Neuronal stem cell (in vitro differentiated cells): ENCODE measurements around the gene EXOSC5.

Experiments used
- DNase-seq: peaks from one replicate; pipeline ENCODE4 v3.0.0-alpha.2; 2013; ENCODE audit warnings: low spot score
- H2AFZ ChIP-seq: one replicate; pipeline ENCODE4 v1.6.1; 2013; ENCODE audit warnings: mild to moderate bottlenecking, low read length, inconsistent platforms
- H2AK5ac ChIP-seq: 2 replicates; pipeline ENCODE4 v1.6.1; 2013; ENCODE audit warnings: low read depth, mild to moderate bottlenecking, inconsistent platforms, low read length, moderate library complexity, mixed read lengths
- H2BK120ac ChIP-seq: 2 replicates; pipeline ENCODE4 v1.6.1; 2013; ENCODE audit warnings: low read depth, mild to moderate bottlenecking, inconsistent platforms, low read length, moderate library complexity, mixed read lengths
- H2BK12ac ChIP-seq: one replicate; pipeline ENCODE4 v1.6.1; 2013; ENCODE audit warnings: low read length, inconsistent platforms
- H2BK15ac ChIP-seq: 2 replicates; pipeline ENCODE4 v1.6.1; 2013; ENCODE audit warnings: mild to moderate bottlenecking, low read length, inconsistent platforms, mixed read lengths
- H2BK5ac ChIP-seq: one replicate; pipeline ENCODE4 v1.6.1; 2013; ENCODE audit warnings: inconsistent platforms, mild to moderate bottlenecking, low read length, moderate library complexity
- H3K14ac ChIP-seq: one replicate; pipeline ENCODE4 v1.6.1; 2013; ENCODE audit warnings: low read length, inconsistent platforms
- H3K18ac ChIP-seq: 2 replicates; pipeline ENCODE4 v1.6.1; 2013; ENCODE audit warnings: low read length, inconsistent platforms
- H3K23ac ChIP-seq: 2 replicates; pipeline ENCODE4 v1.6.1; 2013; ENCODE audit warnings: low read depth, mild to moderate bottlenecking, mixed read lengths, low read length, inconsistent platforms; ENCODE audit not compliant: poor library complexity
- H3K27ac ChIP-seq: replicated peaks from 3 replicates; pipeline ENCODE4 v1.5.1; 2013; ENCODE audit warnings: low read length, inconsistent platforms
- H3K27me3 ChIP-seq, 3 experiments: 2 replicates each; pipeline ENCODE4 v1.6.1; 2013; ENCODE audit warnings: low read length in 3 of 3, mild to moderate bottlenecking in 2 of 3, inconsistent platforms in 1 of 3, low read depth in 1 of 3, mixed read lengths in 1 of 3, moderate library complexity in 1 of 3; ENCODE audit not compliant: control insufficient read depth in 3 of 3, insufficient read depth in 3 of 3
- H3K36me3 ChIP-seq, 2 donors: replicated peaks in 1 of 2; 2 replicates each; pipeline ENCODE4 v1.6.1; 2013; ENCODE audit warnings: low read length in 2 of 2; ENCODE audit not compliant: control insufficient read depth in 2 of 2, insufficient read depth in 2 of 2
- H3K4ac ChIP-seq: 2 replicates; pipeline ENCODE4 v1.6.1; 2013; ENCODE audit warnings: inconsistent platforms, mild to moderate bottlenecking, low read length, moderate library complexity
- H3K4me1 ChIP-seq, 2 donors: 1 replicate in 1 of 2; 2 replicates in 1 of 2; pipeline ENCODE4 v1.6.1; 2013; ENCODE audit warnings: low read length in 2 of 2, low read depth in 1 of 2; ENCODE audit not compliant: control insufficient read depth in 2 of 2, insufficient read depth in 1 of 2
- H3K4me2 ChIP-seq: one replicate; pipeline ENCODE4 v1.6.1; 2013; ENCODE audit warnings: mild to moderate bottlenecking, low read length, inconsistent platforms; ENCODE audit not compliant: insufficient read depth, poor library complexity, severe bottlenecking
- H3K4me3 ChIP-seq, 2 donors: 2 replicates each; pipeline ENCODE4 v1.5.1; 2013; ENCODE audit warnings: low read length in 2 of 2, mild to moderate bottlenecking in 2 of 2, inconsistent platforms in 1 of 2, moderate library complexity in 1 of 2
- H3K79me1 ChIP-seq: one replicate; pipeline ENCODE4 v1.6.1; 2013; ENCODE audit warnings: low read depth, mild to moderate bottlenecking, inconsistent platforms, low read length, moderate library complexity
- H3K9ac ChIP-seq: one replicate; pipeline ENCODE4 v1.6.1; 2013; ENCODE audit warnings: mild to moderate bottlenecking, low read depth, low read length, inconsistent platforms; ENCODE audit not compliant: poor library complexity
- H3K9me3 ChIP-seq, 2 donors: replicated peaks in 1 of 2; 2 replicates each; pipeline versions ENCODE3 to v1.6.1; 2013; ENCODE audit warnings: low read length in 2 of 2, mild to moderate bottlenecking in 2 of 2, inconsistent platforms in 1 of 2, low read depth in 1 of 2, mixed read lengths in 1 of 2, moderate library complexity in 1 of 2; ENCODE audit not compliant: control insufficient read depth in 2 of 2, insufficient read depth in 1 of 2
- H4K8ac ChIP-seq: one replicate; pipeline ENCODE4 v1.6.1; 2013; ENCODE audit warnings: low read depth, mild to moderate bottlenecking, inconsistent platforms, low read length, moderate library complexity
- H4K91ac ChIP-seq: one replicate; pipeline ENCODE4 v1.6.1; 2013; ENCODE audit warnings: low read length, low read depth, mild to moderate bottlenecking, inconsistent platforms; ENCODE audit not compliant: poor library complexity
- WGBS, 2 donors: extraction: QIAGEN DNeasy Blood & Tissue Kit; methylation state at CpG; one replicate each; pipeline ENCODE4 v1.1.7; 2013; ENCODE audit warnings: missing lambda C conversion rate in 2 of 2, mixed read lengths in 1 of 2; ENCODE audit not compliant: insufficient read length in 2 of 2, insufficient replicate concordance in 1 of 2; ENCODE audit errors: extremely low coverage in 2 of 2; 5-methylcytosine and 5-hydroxymethylcytosine counted together

The EXOSC5 gene

GRCh38 chr19:41428481-41428859 is 31.3 kb upstream of the EXOSC5 start:
- no CpG with 5 or more reads among the region's 1 CpG for WGBS, 2 donors
- peaks cover 13 to 19% of the 10 kb centered on the region in 2 donors for H3K4me1 ChIP-seq
- H4K8ac ChIP-seq: no peak overlapping the region
- no peak overlapping the region for H3K14ac ChIP-seq
- H2BK5ac ChIP-seq: peak overlapping the region; percentile 66
- no peak overlapping the region for H3K9ac ChIP-seq
- no peak overlapping the region for H2BK120ac ChIP-seq
- H4K91ac ChIP-seq: no peak overlapping the region
- H2BK15ac ChIP-seq: peak overlapping the region; percentile 79
- H3K23ac ChIP-seq: peak overlapping the region; percentile 73
- H3K27me3 ChIP-seq: no peaks in the 10 kb centered on the region
- no peak for DNase-seq
- H3K4ac ChIP-seq: no peak overlapping the region
- no peak overlapping the region for H3K4me3 ChIP-seq
- H3K9me3 ChIP-seq: no peaks in the 10 kb centered on the region
- H2AFZ ChIP-seq: no peak overlapping the region
- H3K79me1 ChIP-seq: peaks cover 8% of the 10 kb centered on the region
- peak overlapping the region; percentile 61 for H3K18ac ChIP-seq
- H3K36me3 ChIP-seq: peaks cover 35 to 45% of the 10 kb centered on the region in 2 donors
- no peak overlapping the region for H3K4me2 ChIP-seq
- H2BK12ac ChIP-seq: no peak overlapping the region
- peak overlapping the region; percentile 78 for H2AK5ac ChIP-seq
- no peak overlapping the region for H3K27ac ChIP-seq

GRCh38 chr19:41427647-41428480 is 30.7 kb upstream of the EXOSC5 start:
- peak overlapping the region; percentile 85 for H2AFZ ChIP-seq
- peak overlapping the region; percentile 56 for H3K14ac ChIP-seq
- H3K4ac ChIP-seq: no peak overlapping the region
- WGBS, 2 donors: no CpG with 5 or more reads among the region's 23 CpGs
- H3K4me1 ChIP-seq: peaks cover 13 to 19% of the 10 kb centered on the region in 2 donors
- no peaks in the 10 kb centered on the region for H3K9me3 ChIP-seq
- H4K8ac ChIP-seq: no peak overlapping the region
- H3K18ac ChIP-seq: peak overlapping the region; percentile 61
- peak overlapping the region; percentile 12 to 42 for H3K4me3 ChIP-seq
- H2AK5ac ChIP-seq: peak overlapping the region; percentile 81
- no peak for DNase-seq
- H2BK15ac ChIP-seq: peak overlapping the region; percentile 79
- no peak overlapping the region for H4K91ac ChIP-seq
- H2BK12ac ChIP-seq: peak overlapping the region; percentile 73
- peak overlapping the region; percentile 60 for H3K4me2 ChIP-seq
- peaks cover 9% of the 10 kb centered on the region for H3K79me1 ChIP-seq
- H3K9ac ChIP-seq: peak overlapping the region; percentile 81
- peaks cover 31 to 42% of the 10 kb centered on the region in 2 donors for H3K36me3 ChIP-seq
- H3K23ac ChIP-seq: peak overlapping the region; percentile 73
- H3K27ac ChIP-seq: no peak overlapping the region
- no peaks in the 10 kb centered on the region for H3K27me3 ChIP-seq
- no peak overlapping the region for H2BK120ac ChIP-seq
- H2BK5ac ChIP-seq: peak overlapping the region; percentile 66

- Histone ChIP-seq H3K79me1 (peaks cover 9% of the 10 kb centered on the region), H3K9me3 (no peaks in the 10 kb centered on the region), H3K4me3 (peak within 1 kb of the TSS; percentile 42 to 72), H4K91ac (no peak within 1 kb of the TSS), H3K4me1 (peaks cover 13 to 19% of the 10 kb centered on the region in 2 donors), H2BK120ac (no peak within 1 kb of the TSS), H3K4me2 (peak within 1 kb of the TSS; percentile 60), H2BK5ac (peak within 1 kb of the TSS; percentile 66), H3K18ac (peak within 1 kb of the TSS; percentile 94), H3K9ac (peak within 1 kb of the TSS; percentile 81), H2AFZ (peak within 1 kb of the TSS; percentile 85), H4K8ac (peak within 1 kb of the TSS; percentile 23), H2BK15ac (peak within 1 kb of the TSS; percentile 79), H3K36me3 (peaks cover 29 to 42% of the 10 kb centered on the region in 2 donors), H3K23ac (peak within 1 kb of the TSS; percentile 93), H2BK12ac (peak within 1 kb of the TSS; percentile 73), H3K27ac (peak within 1 kb of the TSS; percentile 19), H2AK5ac (peak within 1 kb of the TSS; percentile 86), H3K14ac (peak within 1 kb of the TSS; percentile 56), H3K27me3 (no peaks in the 10 kb centered on the region), H3K4ac (no peak within 1 kb of the TSS)
- no CpG with 5 or more reads among the region's 19 CpGs for WGBS, 2 donors
- DNase-seq: peak; percentile 59
Observed at GRCh38 chr19:41426952-41427646, 29.9 kb upstream of the EXOSC5 start, which contains the start of gene B3GNT8. B3GNT8 (minus strand) TSS chr19:41427374; CDS start chr19:41426778, 596 bp downstream.
